Panc1 (cell line): ENCODE measurements around the gene COQ8A.

Experiments used
- POLR2AphosphoS5 ChIP-seq: IDR thresholded peaks from 2 replicates; pipeline ENCODE4 v1.6.1; 2012; ENCODE audit warnings: mild to moderate bottlenecking, low read depth, low read length, moderate library complexity
- SIN3A ChIP-seq: IDR thresholded peaks from 2 replicates; pipeline ENCODE4 v1.6.1; 2012; ENCODE audit warnings: low read depth, mild to moderate bottlenecking, low read length, moderate library complexity, borderline replicate concordance; ENCODE audit not compliant: insufficient read depth
- TCF7L2 ChIP-seq: IDR thresholded peaks from 2 replicates; pipeline ENCODE4 v1.6.1; 2011; ENCODE audit warnings: mild to moderate bottlenecking, low read depth, low read length, inconsistent platforms
- TF ChIP-seq, protein P1 (sequence below): fragments of 450-650 bp; IDR thresholded peaks from 2 replicates; pipeline ENCODE4 v1.5.1; 2017; ENCODE audit warnings: mild to moderate bottlenecking

DNA sequence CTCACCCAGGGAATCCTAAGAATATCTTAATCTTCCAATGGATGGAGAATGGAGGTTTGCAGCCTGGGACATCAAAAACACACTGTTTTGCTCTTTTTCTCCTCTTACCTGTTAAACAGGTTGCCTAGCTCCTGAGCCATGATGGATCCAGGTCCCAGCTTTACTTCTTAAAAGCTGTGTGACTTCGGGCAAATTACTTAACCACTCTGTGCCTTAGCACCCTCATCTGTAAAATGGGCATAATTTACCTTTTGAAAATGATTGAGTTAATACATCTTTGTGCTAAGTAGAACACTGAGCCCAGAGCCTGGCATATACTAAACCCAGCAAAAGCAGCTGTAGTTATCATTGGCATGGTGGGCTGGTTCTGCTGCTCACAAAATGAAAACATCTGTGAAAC, 10.2 kb downstream of the COQ8A start:
- TF ChIP-seq SIN3A (no peak), POLR2AphosphoS5 (no peak), TCF7L2 (no peak)
- TF ChIP-seq, protein P1, sequence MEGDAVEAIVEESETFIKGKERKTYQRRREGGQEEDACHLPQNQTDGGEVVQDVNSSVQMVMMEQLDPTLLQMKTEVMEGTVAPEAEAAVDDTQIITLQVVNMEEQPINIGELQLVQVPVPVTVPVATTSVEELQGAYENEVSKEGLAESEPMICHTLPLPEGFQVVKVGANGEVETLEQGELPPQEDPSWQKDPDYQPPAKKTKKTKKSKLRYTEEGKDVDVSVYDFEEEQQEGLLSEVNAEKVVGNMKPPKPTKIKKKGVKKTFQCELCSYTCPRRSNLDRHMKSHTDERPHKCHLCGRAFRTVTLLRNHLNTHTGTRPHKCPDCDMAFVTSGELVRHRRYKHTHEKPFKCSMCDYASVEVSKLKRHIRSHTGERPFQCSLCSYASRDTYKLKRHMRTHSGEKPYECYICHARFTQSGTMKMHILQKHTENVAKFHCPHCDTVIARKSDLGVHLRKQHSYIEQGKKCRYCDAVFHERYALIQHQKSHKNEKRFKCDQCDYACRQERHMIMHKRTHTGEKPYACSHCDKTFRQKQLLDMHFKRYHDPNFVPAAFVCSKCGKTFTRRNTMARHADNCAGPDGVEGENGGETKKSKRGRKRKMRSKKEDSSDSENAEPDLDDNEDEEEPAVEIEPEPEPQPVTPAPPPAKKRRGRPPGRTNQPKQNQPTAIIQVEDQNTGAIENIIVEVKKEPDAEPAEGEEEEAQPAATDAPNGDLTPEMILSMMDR: no peak
